GM12801 (cell line): ENCODE results near the gene GNAQ.

ENCODE experiments used
- TF ChIP-seq, protein P1 (sequence below): IDR thresholded peaks from one replicate; pipeline ENCODE4 v1.5.1; 2011; ENCODE audit warnings: control low read depth; ENCODE audit not compliant: insufficient read length; ENCODE audit errors: extremely low read depth

Gene GNAQ

DNA sequence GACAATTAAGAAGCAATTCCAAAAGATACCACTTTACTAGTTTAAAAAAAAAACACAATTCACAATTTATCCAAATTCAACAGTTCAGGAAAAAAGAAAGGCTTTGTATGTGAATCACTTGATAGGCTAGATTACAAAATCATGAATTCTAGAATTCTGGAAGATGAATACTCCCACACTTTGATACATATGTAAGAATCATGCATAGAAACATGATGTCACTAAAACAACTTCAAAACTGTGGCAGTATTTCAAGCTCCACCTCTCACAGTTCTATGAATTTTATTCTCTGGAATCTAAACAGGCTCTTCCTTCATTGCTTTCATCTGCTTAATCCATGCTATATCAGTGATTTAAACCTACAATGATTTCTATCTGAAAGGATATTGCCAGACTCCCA lies 51.0 kb downstream of the GNAQ start:
- TF ChIP-seq, protein P1, sequence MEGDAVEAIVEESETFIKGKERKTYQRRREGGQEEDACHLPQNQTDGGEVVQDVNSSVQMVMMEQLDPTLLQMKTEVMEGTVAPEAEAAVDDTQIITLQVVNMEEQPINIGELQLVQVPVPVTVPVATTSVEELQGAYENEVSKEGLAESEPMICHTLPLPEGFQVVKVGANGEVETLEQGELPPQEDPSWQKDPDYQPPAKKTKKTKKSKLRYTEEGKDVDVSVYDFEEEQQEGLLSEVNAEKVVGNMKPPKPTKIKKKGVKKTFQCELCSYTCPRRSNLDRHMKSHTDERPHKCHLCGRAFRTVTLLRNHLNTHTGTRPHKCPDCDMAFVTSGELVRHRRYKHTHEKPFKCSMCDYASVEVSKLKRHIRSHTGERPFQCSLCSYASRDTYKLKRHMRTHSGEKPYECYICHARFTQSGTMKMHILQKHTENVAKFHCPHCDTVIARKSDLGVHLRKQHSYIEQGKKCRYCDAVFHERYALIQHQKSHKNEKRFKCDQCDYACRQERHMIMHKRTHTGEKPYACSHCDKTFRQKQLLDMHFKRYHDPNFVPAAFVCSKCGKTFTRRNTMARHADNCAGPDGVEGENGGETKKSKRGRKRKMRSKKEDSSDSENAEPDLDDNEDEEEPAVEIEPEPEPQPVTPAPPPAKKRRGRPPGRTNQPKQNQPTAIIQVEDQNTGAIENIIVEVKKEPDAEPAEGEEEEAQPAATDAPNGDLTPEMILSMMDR = no peak

DNA sequence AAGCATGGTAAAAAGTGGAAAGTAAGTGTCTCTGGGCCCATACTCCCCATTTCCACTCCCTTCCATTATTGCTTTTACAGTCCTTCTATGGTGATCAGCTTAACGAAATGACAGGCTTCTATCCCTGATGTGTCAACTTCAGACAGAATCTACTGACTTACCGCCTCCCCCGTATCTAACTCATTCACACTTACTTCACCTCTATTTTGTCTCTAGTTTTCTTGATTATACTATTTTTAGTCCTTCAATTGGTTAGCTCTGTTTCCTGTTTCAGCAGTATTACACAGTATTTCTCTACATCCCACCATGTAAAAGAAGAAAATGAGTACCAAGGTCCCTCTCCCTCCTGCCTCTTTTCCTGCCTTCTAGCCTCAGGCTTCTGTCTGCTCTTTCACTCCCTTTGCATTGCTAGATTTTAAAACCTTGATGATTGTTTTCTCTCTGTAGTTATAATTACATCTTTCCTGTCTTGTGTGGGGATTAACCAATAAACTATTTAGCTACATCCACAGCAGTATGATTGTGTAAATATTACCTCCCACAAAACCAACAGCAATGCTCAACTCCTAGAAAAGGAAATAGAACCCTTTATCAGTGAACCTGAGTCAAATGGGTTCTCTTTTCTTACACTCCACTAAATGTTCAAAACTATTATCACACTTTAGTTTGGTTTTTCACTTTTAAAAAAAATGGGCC lies 53.4 kb downstream of the GNAQ start:
- TF ChIP-seq, protein P1 = no peak

DNA sequence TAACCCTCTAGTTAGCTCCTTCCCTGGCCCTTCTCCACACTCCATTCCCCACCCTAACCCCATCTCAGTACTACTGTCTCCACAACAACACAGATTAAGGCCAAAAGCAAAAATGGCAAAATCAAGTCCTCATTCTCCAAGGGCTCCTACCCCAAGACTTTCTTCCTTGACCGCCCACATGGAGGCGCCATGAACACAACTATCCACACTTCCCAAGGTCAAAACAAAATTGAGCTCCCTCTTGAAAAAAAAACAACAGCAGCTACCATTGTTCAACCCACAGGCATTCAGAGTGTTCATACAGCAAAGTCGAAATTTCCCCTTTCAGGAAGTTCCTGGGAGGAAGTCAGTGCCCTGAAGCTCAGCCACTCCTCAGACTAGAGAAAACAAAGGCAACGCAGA lies 54.4 kb downstream of the GNAQ start:
- TF ChIP-seq, protein P1 = no peak

DNA sequence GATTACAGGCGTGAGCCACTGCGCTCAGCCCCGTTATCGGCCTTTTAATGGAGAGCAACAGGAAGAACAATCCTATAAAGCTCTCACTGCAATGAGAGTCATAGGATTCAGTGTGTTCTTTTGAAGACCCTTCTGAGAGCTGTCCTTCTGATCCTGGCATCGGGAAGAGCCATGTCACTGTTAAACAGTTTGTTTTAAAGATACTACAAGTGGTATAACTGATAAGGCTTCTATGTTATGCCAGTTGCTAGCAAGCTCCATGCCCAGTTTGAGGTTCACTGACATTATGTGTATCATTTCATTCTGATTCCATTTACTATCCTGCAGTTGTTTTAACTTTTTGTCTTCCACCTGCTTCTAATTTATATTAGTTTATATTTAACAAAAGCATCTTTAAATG lies 55.8 kb downstream of the GNAQ start:
- TF ChIP-seq, protein P1 = no peak

DNA sequence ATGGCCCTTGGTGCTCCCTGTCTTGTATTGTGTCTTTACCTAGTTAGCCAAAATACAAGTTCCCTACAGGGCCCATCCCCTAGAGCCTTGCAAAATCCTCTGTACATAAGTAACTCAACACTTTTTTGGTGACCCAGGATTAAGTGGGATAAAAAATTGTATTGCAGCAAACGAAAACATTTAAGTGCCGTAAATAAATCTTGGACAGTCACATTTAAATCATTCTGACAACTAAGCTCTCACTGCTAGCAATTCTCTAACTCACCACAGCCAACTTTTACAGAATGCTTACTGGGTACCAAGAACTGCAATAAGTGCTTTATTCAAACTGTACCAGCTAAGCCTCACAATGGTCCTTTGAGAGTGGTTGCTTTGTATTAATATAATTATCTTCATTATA lies 56.6 kb downstream of the GNAQ start:
- TF ChIP-seq, protein P1 = no peak

DNA sequence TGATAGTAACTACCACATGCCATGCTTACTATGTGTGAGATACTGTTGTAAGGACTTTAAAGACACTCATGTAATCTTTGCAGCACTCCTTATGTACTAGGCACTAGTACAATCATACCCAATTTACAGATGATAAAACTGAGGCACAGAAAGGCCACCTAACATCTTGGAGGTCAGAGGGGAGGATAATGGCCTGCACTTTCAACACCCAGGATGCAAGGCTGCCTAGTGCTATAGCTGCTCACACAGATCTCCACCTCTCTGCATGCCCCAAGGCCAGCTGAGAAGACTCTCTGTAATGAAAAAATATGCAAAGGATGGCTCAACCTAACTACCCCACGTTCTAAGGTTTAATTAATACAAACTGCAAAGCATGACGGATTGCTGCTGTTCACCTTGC lies 57.2 kb downstream of the GNAQ start:
- TF ChIP-seq, protein P1 = no peak

DNA sequence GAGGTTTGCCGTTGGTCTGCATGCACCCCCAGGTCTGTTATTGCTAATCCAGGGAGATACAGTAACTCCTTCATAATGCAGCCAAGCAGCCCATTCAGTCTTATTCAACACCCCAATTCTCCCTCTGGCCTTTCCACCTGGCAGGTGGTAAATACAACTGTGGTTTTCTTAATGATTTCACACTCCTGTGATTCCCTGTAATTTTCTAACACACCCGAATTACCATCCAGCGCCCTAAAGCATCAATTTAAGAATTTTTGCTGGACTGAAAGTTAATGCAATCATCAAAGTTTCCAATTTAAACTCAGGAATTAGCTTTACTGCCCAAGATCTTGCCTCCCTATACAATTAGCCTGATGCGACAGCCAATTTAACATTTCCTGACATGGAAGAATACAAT lies 62.5 kb downstream of the GNAQ start:
- TF ChIP-seq, protein P1 = no peak
